Fibroblast of pulmonary artery (primary cell): ENCODE data around the gene DDIAS.

Experiments used
- DNase-seq: peaks from one replicate; pipeline ENCODE4 v3.0.0-alpha.2; 2010; ENCODE audit warnings: low read depth
- H3K4me3 ChIP-seq: replicated peaks from 2 replicates; pipeline ENCODE4 v1.5.1; 2011; ENCODE audit warnings: low read depth, mild to moderate bottlenecking, control low read depth, low read length, moderate library complexity
- TF ChIP-seq, protein P1 (sequence below): IDR thresholded peaks from 2 replicates; pipeline ENCODE4 v1.5.1; 2011; ENCODE audit warnings: mild to moderate bottlenecking, control low read depth, low read length, inconsistent platforms; ENCODE audit errors: missing control alignments

DDIAS gene

DNA sequence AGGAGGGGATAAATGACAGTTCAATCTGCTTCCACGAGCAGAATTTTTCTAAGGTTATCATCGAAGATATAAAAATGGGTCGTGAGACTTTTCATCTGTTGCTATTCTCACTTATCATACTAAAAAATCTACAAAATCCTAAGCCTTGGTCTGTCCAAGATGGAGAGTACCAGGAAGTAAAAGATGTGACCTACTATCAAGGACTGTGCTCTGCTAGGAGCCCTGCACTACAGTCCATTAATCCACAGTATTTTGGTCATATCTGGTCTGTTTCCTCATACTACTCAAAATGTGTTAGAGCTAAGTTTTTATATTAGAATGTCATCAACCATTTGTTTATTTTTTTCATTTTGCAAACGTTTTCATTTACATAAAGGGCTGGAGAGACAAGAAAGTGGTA, 79.4 kb downstream of the DDIAS start:
- DNase-seq: no peak
- TF ChIP-seq, protein P1, sequence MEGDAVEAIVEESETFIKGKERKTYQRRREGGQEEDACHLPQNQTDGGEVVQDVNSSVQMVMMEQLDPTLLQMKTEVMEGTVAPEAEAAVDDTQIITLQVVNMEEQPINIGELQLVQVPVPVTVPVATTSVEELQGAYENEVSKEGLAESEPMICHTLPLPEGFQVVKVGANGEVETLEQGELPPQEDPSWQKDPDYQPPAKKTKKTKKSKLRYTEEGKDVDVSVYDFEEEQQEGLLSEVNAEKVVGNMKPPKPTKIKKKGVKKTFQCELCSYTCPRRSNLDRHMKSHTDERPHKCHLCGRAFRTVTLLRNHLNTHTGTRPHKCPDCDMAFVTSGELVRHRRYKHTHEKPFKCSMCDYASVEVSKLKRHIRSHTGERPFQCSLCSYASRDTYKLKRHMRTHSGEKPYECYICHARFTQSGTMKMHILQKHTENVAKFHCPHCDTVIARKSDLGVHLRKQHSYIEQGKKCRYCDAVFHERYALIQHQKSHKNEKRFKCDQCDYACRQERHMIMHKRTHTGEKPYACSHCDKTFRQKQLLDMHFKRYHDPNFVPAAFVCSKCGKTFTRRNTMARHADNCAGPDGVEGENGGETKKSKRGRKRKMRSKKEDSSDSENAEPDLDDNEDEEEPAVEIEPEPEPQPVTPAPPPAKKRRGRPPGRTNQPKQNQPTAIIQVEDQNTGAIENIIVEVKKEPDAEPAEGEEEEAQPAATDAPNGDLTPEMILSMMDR: no peak
- H3K4me3 ChIP-seq: no peak overlapping the region

DNA sequence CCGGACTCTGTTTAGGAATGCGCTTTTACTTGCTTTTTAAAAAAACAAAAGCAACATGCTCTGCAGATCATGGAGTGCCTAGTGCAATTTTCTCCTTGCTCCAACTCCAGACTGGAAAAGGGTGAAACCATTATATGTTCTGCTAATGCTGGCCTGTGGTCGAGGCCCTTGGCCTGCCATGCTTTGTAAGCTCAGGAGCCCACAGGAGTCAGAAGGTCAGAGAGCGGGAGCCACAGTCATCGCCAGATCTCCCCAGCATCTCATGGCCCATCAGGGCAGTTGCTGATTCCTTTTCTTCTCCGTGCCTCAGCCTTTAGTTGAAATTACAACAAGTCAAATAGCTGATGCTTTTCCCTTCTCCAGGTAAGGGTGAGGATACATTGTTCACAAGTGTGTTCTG, 80.3 kb downstream of the DDIAS start:
- TF ChIP-seq, protein P1: no peak
- no peak overlapping the region for H3K4me3 ChIP-seq
- no peak for DNase-seq
